HG02981 (cell line): ENCODE data around the gene CLEC4M.
"Not testable (repeated sequence)": the region's sequence is repeated elsewhere in the genome, so short reads cannot be mapped to it uniquely, and the experiment has no call there.

Experiments
- ATAC-seq: cut with Tn5 transposase; IDR thresholded peaks from one replicate; pipeline ENCODE4 v1.9.1; 2021; ENCODE audit warnings: mild to moderate bottlenecking, moderate library complexity; ENCODE audit not compliant: unreplicated experiment

CLEC4M gene

DNA sequence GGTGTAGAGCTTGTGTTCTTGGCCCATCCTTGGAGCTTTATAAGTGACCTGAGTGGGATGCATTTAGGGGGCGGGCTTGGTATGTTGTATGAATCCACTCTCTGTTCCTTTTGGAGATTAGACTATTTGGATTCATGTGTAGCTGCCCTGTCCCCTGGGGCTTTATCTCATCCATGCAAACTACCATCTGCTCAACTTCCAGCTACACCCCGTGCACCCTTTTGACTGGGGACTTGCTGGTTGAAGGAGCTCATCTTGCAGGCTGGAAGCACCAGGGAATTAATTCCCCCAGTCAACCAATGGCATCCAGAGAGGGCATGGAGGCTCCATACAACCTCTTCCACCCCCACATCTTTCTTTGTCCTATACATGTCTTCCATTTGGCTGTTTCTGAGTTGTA is 6.1 kb downstream of the CLEC4M start:
- no peak for ATAC-seq

DNA sequence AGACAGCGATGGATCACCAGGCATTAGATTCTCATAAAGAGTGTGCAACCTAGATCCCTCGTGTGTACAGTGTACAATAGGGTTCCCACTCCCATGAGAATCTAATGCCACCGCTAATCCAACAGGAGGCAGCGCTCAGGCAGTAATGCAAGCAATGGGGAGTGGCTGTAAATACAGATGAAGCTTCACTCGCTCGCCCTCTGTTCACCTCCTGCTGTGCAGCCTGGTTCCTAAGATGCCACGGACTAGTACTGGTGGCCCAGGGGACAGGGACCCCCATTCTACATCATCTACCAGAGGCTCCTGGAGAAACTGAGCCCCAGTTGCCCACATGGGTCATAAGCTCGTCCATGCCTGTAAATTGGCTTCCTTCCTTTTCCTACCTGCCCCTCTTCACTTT is 8.0 kb downstream of the CLEC4M start:
- ATAC-seq: no peak

DNA sequence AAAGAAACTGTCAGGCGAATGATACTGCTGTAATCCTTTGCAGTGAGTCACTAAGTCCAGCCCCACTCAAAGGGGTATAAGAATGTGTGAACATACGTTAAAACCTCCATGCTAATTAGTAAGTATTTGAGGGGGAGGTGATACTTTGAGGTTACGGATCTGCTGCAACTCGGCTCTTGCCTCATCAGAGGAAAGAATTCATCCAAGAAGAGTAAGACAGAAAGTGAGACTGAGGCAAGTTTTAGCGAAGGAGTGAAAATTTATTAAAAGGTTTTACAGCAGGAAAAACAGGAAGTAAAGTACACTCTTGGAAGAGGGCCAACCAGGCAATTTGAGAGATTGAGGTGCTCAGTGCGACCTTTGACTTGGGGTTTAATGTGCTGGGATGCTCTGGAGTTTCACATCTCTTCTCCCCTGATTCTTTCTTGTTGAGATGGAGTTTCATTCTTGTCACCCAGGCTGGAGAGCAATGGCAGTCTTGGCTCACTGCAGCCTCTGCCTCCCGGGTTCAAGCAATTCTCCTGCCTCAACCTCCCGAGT is 9.8 kb downstream of the CLEC4M start:
- no peak for ATAC-seq

DNA sequence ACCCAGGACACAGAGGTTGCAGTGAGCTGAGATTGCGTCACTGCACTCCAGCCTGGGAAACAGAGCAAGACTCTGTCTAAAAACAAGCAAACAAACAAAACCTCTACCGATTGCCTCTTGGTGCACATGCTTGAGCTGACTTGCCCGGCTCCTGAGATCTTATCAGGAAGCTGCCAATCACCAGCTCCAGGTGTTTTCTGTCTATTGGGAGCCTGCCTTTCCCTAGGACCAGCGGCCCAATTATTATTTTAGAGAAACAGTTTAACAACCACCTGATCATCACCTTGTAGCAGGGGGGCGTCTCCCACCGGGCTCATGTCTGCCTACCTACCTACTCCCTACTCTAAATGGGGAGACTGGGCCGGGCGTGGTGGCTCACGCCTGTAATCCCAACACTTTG is 10.8 kb downstream of the CLEC4M start:
- no peak for ATAC-seq

- ATAC-seq: no peak
Observed at GRCh38 chr19:7775761-7776160, 12.7 kb downstream of the CLEC4M start.

DNA sequence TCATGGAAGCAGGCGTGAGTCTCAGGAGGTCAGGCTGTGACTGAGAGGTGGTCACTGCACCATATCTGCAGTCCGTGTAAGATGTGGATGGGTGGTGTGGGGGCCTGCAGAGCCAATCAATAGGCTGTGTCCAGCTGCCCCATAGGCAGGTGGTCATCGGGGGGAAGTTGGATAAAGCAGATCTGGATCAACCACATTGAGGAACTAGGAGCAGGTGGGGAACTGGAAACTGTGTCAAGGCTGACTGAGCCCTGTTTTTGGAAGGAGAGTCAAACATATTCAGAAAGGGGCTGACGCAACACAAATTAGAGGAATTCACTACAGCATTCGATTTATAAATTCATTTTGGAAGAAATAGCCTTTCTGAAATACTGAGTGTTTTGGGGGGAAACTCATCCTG is 15.0 kb downstream of the CLEC4M start:
- no peak for ATAC-seq

GRCh38 chr19:7779631-7780486 is 16.8 kb downstream of the CLEC4M start:
- ATAC-seq: no peak

- no peak for ATAC-seq
Observed at GRCh38 chr19:7781157-7781556, 18.1 kb downstream of the CLEC4M start.

GRCh38 chr19:7783991-7784423 is 21.0 kb downstream of the CLEC4M start:
- no peak for ATAC-seq

DNA sequence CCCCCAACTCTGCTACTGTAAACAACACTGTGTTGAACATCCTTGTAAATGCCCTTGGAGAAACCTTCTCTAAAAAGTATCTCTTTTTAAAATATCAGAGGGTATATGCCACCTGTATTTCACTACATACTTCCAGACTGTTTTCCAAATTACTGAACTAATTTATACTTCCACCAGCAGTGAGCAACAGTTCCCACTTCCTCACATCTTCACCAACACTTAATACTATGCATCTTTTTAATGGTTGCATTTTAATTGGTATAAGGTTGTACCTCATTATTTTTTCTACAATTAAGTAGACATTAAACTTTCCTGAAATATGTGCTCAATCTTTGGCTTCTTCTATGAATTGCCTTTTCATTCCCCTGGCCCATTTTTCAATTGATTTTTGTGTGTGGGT is 21.8 kb downstream of the CLEC4M start:
- no peak for ATAC-seq

DNA sequence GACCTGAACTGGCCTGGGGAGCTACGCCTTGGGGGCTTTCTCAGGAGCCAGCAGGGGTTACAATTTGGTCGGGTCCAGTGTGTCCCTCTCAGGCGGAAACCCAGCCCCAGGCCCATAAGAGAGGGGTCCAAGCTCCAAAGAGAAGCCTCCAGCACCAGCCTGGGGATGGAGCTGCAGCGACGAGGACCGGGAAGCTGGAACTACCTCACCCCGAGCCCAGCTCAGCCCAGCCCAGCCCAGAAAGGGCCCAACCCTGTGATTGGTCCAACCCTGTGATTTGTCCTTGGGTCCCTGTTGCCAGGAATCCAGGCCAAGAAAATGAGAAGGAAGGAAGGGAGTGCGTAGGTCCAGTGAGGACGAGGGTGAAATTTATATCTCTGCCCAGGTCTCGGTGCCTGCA is 24.1 kb downstream of the CLEC4M start:
- no peak for ATAC-seq

GRCh38 chr19:7787602-7788177 is 24.6 kb downstream of the CLEC4M start:
- ATAC-seq: no peak

DNA sequence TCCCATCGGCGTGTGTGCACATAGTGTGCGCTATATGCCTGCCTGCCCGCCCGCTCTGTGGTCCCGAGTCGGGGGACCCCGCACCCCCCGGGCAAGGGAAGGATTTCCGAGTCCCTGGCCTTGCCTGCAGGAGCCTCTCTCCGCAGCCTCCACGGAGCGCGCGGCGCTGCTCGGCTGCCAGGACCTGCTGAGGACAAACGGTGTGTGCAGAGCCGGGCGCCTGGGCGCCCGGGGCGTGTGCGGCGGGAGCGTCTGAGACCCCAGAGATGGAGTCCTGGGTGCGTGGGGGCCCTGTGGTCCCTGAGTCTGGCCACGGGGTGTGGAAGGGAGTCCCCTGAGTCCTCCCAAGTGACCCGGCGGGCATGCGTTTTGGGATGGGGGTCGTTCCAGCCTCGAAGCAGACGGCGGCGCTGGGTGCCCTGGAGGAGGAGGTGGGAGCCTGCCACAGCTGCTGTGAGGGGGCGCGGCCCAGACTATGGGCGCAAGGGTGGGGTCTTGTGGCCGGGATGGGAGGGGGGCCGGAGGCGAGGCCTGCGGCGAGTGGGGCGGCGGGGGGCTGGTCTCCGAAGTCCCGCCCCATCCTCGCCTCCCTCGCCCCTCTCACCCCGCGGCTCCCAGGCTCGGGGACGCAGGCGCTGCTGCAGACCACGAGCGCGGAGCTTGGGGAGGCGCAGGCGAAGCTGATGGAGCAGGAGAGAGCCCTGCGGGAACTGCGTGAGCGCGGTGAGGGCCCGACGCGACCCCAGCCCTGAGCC is 25.3 kb downstream of the CLEC4M start:
- no peak for ATAC-seq

- ATAC-seq: no peak
Observed at GRCh38 chr19:7788933-7789323, 25.9 kb downstream of the CLEC4M start.

GRCh38 chr19:7789447-7789846 is 26.4 kb downstream of the CLEC4M start:
- no peak for ATAC-seq

DNA sequence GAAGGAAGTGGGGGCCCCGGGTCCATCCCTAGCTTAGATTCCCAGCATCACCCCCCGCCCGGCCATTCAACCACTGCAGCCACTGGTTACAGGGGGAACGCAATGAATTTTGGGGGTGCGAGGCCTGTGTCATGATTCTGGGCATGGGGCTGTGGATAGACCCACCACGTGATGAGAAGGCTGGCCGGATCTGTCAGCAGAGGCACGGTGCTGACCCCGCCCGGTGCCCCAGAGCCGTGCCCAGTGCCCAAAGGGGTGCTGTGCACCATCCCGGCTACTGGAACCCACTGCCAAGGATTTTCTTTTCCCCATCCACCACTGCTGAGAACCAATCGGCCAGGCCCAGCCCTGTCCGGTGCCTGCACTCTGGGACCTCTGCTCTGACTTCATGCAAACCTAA is 27.4 kb downstream of the CLEC4M start:
- ATAC-seq: no peak

GRCh38 chr19:7792281-7792680 is 29.2 kb downstream of the CLEC4M start:
- no peak for ATAC-seq

GRCh38 chr19:7792701-7793100 is 29.7 kb downstream of the CLEC4M start:
- ATAC-seq: not testable (repeated sequence)

GRCh38 chr19:7793493-7793892 is 30.4 kb downstream of the CLEC4M start:
- ATAC-seq: no peak

- no peak for ATAC-seq
Observed at GRCh38 chr19:7795555-7796161, 32.6 kb downstream of the CLEC4M start.
